Muscle layer of colon (tissue), 2 donors: ENCODE measurements around the gene DPP6.

Experiments
- H3K27ac ChIP-seq: one replicate; pipeline ENCODE4 v1.7.0; 2013; ENCODE audit warnings: low read depth, mild to moderate bottlenecking, low read length, moderate library complexity
- H3K27me3 ChIP-seq, 2 donors: one replicate each; pipeline ENCODE4 v1.7.0; 2013; ENCODE audit warnings: low read length in 2 of 2, mild to moderate bottlenecking in 2 of 2; ENCODE audit not compliant: insufficient read depth in 2 of 2, control insufficient read depth in 1 of 2
- H3K36me3 ChIP-seq: one replicate; pipeline ENCODE4 v1.7.0; 2013; ENCODE audit warnings: mild to moderate bottlenecking, low read length; ENCODE audit not compliant: insufficient read depth
- H3K4me1 ChIP-seq: one replicate; pipeline ENCODE4 v1.7.0; 2013; ENCODE audit warnings: mild to moderate bottlenecking, low read length; ENCODE audit not compliant: insufficient read depth
- H3K4me3 ChIP-seq, 2 donors: one replicate each; pipeline ENCODE4 v1.7.0; 2013; ENCODE audit warnings: low read length in 2 of 2, low read depth in 1 of 2, mild to moderate bottlenecking in 1 of 2, moderate library complexity in 1 of 2
- H3K9ac ChIP-seq: one replicate; pipeline ENCODE4 v1.7.0; 2013; ENCODE audit warnings: low read length
- H3K9me3 ChIP-seq: one replicate; pipeline ENCODE4 v1.7.0; 2013; ENCODE audit warnings: mild to moderate bottlenecking, low read length
- donor health status: abdominal sarcoma.
- donor health status: Adenocarcinoma of cecum.

DPP6 gene

GRCh38 chr7:154287356-154287755 lies 235.2 kb downstream of the DPP6 start:
- no peaks in the 10 kb centered on the region for H3K27me3 ChIP-seq
- H3K9me3 ChIP-seq: no peaks in the 10 kb centered on the region
- H3K27ac ChIP-seq: no peak overlapping the region
- no peak overlapping the region for H3K9ac ChIP-seq
- no peaks in the 10 kb centered on the region for H3K36me3 ChIP-seq
- H3K4me1 ChIP-seq: no peaks in the 10 kb centered on the region
- no peak overlapping the region for H3K4me3 ChIP-seq

GRCh38 chr7:154289119-154289518 lies 236.9 kb downstream of the DPP6 start:
- Histone ChIP-seq H3K4me3 (no peak overlapping the region), H3K36me3 (no peaks in the 10 kb centered on the region), H3K27me3 (no peaks in the 10 kb centered on the region), H3K27ac (no peak overlapping the region), H3K9ac (no peak overlapping the region), H3K4me1 (no peaks in the 10 kb centered on the region), H3K9me3 (no peaks in the 10 kb centered on the region)

- H3K27ac ChIP-seq: no peak overlapping the region
- H3K4me3 ChIP-seq: no peak overlapping the region
- no peak overlapping the region for H3K9ac ChIP-seq
- no peaks in the 10 kb centered on the region for H3K27me3 ChIP-seq
- H3K36me3 ChIP-seq: no peaks in the 10 kb centered on the region
- no peaks in the 10 kb centered on the region for H3K4me1 ChIP-seq
- H3K9me3 ChIP-seq: no peaks in the 10 kb centered on the region
These were observed 244.2 kb downstream of the DPP6 start for GRCh38 chr7:154296443-154296842.

GRCh38 chr7:154299736-154300135 lies 247.5 kb downstream of the DPP6 start:
- no peaks in the 10 kb centered on the region for H3K27me3 ChIP-seq

GRCh38 chr7:154302380-154302779 lies 250.2 kb downstream of the DPP6 start:
- Histone ChIP-seq H3K9me3 (no peaks in the 10 kb centered on the region), H3K4me3 (no peak overlapping the region), H3K36me3 (no peaks in the 10 kb centered on the region), H3K9ac (no peak overlapping the region), H3K4me1 (no peaks in the 10 kb centered on the region), H3K27ac (no peak overlapping the region), H3K27me3 (no peaks in the 10 kb centered on the region)

More at GRCh38 chr7:154299736-154300135, 247.5 kb downstream of the DPP6 start:
- Histone ChIP-seq H3K9ac (no peak overlapping the region), H3K4me1 (no peaks in the 10 kb centered on the region), H3K36me3 (no peaks in the 10 kb centered on the region), H3K27ac (no peak overlapping the region), H3K4me3 (no peak overlapping the region), H3K9me3 (no peaks in the 10 kb centered on the region)

- H3K27ac ChIP-seq: no peak overlapping the region
- H3K4me3 ChIP-seq: no peak overlapping the region
- H3K27me3 ChIP-seq: no peaks in the 10 kb centered on the region
- no peak overlapping the region for H3K9ac ChIP-seq
- no peaks in the 10 kb centered on the region for H3K36me3 ChIP-seq
- no peaks in the 10 kb centered on the region for H3K4me1 ChIP-seq
- H3K9me3 ChIP-seq: no peaks in the 10 kb centered on the region
These were observed 252.0 kb downstream of the DPP6 start for GRCh38 chr7:154304231-154304630.

- no peaks in the 10 kb centered on the region for H3K4me1 ChIP-seq
- H3K27me3 ChIP-seq: no peaks in the 10 kb centered on the region
- no peaks in the 10 kb centered on the region for H3K36me3 ChIP-seq
- no peak overlapping the region for H3K27ac ChIP-seq
- H3K9ac ChIP-seq: no peak overlapping the region
- no peak overlapping the region for H3K4me3 ChIP-seq
- H3K9me3 ChIP-seq: no peaks in the 10 kb centered on the region
These were observed 252.8 kb downstream of the DPP6 start for GRCh38 chr7:154304740-154305700.

GRCh38 chr7:154306036-154306435 lies 253.8 kb downstream of the DPP6 start:
- Histone ChIP-seq H3K9me3 (no peaks in the 10 kb centered on the region), H3K27ac (no peak overlapping the region), H3K9ac (no peak overlapping the region), H3K4me1 (no peaks in the 10 kb centered on the region), H3K27me3 (no peaks in the 10 kb centered on the region), H3K4me3 (no peak overlapping the region), H3K36me3 (no peaks in the 10 kb centered on the region)

GRCh38 chr7:154308928-154309327 lies 256.7 kb downstream of the DPP6 start:
- Histone ChIP-seq H3K4me3 (no peak overlapping the region), H3K9ac (no peak overlapping the region), H3K36me3 (no peaks in the 10 kb centered on the region), H3K9me3 (no peaks in the 10 kb centered on the region), H3K4me1 (no peaks in the 10 kb centered on the region), H3K27ac (no peak overlapping the region), H3K27me3 (no peaks in the 10 kb centered on the region)

GRCh38 chr7:154310114-154310513 lies 257.9 kb downstream of the DPP6 start:
- Histone ChIP-seq H3K4me1 (no peaks in the 10 kb centered on the region), H3K9ac (no peak overlapping the region), H3K27me3 (no peaks in the 10 kb centered on the region), H3K36me3 (no peaks in the 10 kb centered on the region), H3K4me3 (no peak overlapping the region), H3K27ac (no peak overlapping the region), H3K9me3 (no peaks in the 10 kb centered on the region)

- Histone ChIP-seq H3K4me3 (no peak overlapping the region), H3K36me3 (no peaks in the 10 kb centered on the region), H3K27me3 (no peaks in the 10 kb centered on the region), H3K4me1 (no peaks in the 10 kb centered on the region), H3K27ac (no peak overlapping the region), H3K9me3 (no peaks in the 10 kb centered on the region), H3K9ac (no peak overlapping the region)
These were observed 272.0 kb downstream of the DPP6 start for GRCh38 chr7:154324196-154324595.

GRCh38 chr7:154326421-154326820 lies 274.2 kb downstream of the DPP6 start:
- Histone ChIP-seq H3K9ac (no peak overlapping the region), H3K27me3 (no peaks in the 10 kb centered on the region), H3K9me3 (no peaks in the 10 kb centered on the region), H3K36me3 (no peaks in the 10 kb centered on the region), H3K4me1 (no peaks in the 10 kb centered on the region), H3K4me3 (no peak overlapping the region), H3K27ac (no peak overlapping the region)
